ENCODE results near the gene MYBPH. TPM values are rescaled to one million over a fixed set of nuclear protein-coding genes. Genes with fewer than 3 reads are reported as not detected.

MYBPH gene
- total and polyA plus RNA-seq, 2 donors = 8.9 TPM; not detected in 1

DNA sequence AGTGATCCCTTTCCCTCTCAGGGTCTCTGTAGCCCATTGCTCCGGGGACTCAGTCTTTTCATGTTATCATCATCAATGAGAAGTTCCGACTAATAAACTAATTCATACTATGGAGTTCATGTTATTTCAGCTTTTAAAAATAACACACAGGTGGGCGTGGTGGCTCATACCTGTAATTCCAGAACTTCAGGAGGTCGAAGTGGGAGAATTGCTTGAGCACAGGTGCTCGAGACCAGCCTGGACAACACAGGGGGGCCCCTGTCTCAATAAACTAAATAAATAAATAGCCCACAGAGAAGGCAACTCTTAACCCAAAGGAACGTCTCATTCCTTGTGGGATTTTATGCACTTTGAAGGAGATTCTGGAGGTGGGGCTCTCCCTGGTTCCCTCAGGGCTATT lies 14.5 kb downstream of the MYBPH start:
- DNase-seq (ENCODE audit: extremely low spot score) = no peak
- whole genome bisulfite sequencing = 79% methylated on average over 6 of the region's 6 CpGs
- H3K4me1 ChIP-seq (ENCODE audit: insufficient read depth) = no peaks in the 10 kb centered on the region
- H3K27ac ChIP-seq (ENCODE audit: low read depth) = no peak overlapping the region
- no peaks in the 10 kb centered on the region for H3K36me3 ChIP-seq (ENCODE audit: insufficient read depth)
- H3K4me3 ChIP-seq (ENCODE audit: low read depth, low read length) = no peak overlapping the region

- no peak for DNase-seq (ENCODE audit: extremely low spot score)
- no peaks in the 10 kb centered on the region for H3K4me1 ChIP-seq (ENCODE audit: insufficient read depth)
- H3K36me3 ChIP-seq (ENCODE audit: insufficient read depth) = no peaks in the 10 kb centered on the region
- no peak overlapping the region for H3K4me3 ChIP-seq (ENCODE audit: low read depth, low read length)
- 85% methylated on average over 1 of the region's 1 CpG for WGBS
- H3K27ac ChIP-seq (ENCODE audit: low read depth) = no peak overlapping the region
Measured at GRCh38 chr1:203159844-203160243, 15.8 kb downstream of the MYBPH start.

- 74% methylated on average over 9 of the region's 9 CpGs for WGBS
- no peak for DNase-seq (ENCODE audit: extremely low spot score)
Measured at GRCh38 chr1:203158960-203159665, 16.5 kb downstream of the MYBPH start.

DNA sequence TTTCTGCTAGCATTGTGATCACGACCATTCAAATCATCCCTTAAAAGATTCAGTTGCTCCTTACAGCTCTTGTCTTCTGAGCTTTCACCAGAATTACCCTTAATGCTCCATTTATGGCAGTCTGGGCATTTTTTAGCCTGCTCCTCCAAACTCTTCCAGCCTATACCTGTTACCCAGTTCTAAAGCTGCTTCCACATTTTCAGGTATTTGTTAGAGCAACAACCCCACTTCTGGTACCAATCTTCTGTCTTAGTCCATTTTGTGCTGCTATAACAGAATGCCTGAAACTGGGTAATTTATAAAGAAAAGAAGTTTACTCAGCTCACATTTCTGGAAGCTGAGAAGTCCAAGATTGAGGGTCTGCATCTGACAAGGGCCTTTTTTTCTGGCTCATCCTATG lies 17.2 kb downstream of the MYBPH start:
- Histone ChIP-seq H3K36me3 (ENCODE audit: insufficient read depth) (no peaks in the 10 kb centered on the region), H3K27ac (ENCODE audit: low read depth) (no peak overlapping the region), H3K4me3 (ENCODE audit: low read depth, low read length) (no peak overlapping the region), H3K4me1 (ENCODE audit: insufficient read depth) (no peaks in the 10 kb centered on the region)
- WGBS = 79% methylated on average over 1 of the region's 1 CpG
- no peak for DNase-seq (ENCODE audit: extremely low spot score)

More at GRCh38 chr1:203158960-203159665, 16.5 kb downstream of the MYBPH start:
- Histone ChIP-seq H3K27ac (ENCODE audit: low read depth) (no peak overlapping the region), H3K4me1 (ENCODE audit: insufficient read depth) (no peaks in the 10 kb centered on the region), H3K36me3 (ENCODE audit: insufficient read depth) (no peaks in the 10 kb centered on the region), H3K4me3 (ENCODE audit: low read depth, low read length) (no peak overlapping the region)

DNA sequence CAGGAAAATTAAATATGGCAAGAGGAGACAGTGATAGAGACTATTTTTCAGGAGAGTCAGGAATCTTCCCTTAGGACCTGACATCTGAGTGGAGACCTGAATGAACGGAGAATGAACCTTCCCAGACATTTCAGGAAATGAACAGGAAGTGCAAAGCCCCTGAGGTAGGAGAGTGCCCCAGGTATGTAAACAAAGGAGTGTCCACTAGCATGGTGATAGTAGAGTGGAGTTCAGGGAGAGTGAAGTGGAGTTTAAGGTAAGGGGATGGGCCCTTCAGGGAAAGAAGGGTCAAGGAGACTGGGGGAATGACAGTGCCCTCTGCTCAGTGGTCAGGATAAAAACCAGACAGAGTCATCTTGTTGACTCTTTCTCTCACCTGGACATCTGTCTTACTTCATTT lies 19.3 kb downstream of the MYBPH start:
- H3K27ac ChIP-seq (ENCODE audit: low read depth) = no peak overlapping the region
- no peaks in the 10 kb centered on the region for H3K36me3 ChIP-seq (ENCODE audit: insufficient read depth)
- H3K4me3 ChIP-seq (ENCODE audit: low read depth, low read length) = no peak overlapping the region
- no peaks in the 10 kb centered on the region for H3K4me1 ChIP-seq (ENCODE audit: insufficient read depth)
- no peak for DNase-seq (ENCODE audit: extremely low spot score)
- 79% methylated on average over 1 of the region's 1 CpG for WGBS

DNA sequence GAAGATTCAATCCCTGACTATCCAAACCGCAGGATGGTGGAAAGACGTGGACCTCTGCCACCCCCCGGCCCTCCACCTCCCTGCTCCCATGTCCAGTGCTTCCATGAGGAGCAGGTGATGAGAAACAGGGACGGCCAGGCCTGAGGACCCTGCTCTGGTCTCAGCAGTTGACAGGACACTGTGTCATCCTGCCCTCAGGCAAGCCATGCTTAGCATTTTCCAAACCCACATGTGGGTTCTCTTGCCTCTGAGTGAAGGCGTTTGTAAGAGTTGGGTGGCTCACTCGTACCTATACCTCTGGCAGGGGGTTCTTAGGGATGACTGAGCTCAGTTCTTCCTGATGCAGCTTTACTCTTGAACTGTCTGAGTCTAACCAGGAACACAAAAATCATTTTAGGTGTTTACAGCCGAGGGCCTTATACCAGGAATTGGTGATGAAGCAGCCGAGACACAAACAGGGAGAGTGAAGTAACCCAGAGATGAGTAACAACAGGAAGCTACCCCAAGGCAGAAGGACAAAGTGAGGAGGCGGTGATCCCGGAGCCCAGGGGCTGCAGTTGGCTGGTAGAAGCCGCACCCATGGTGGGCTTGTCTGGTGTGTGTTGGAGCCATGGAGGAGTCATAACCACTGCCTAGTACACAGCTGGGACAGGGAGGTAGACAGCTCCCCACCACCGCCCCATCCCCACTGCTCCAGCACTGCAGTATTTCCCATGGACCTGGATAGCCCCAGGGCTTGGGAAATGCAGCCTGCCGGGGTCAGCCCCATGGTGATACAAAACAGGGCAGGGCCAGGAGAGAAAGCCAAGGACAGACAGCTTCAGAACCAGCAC lies 21.4 kb downstream of the MYBPH start:
- Histone ChIP-seq H3K36me3 (ENCODE audit: insufficient read depth) (no peaks in the 10 kb centered on the region), H3K4me3 (ENCODE audit: low read depth, low read length) (no peak overlapping the region), H3K4me1 (ENCODE audit: insufficient read depth) (no peaks in the 10 kb centered on the region), H3K27ac (ENCODE audit: low read depth) (no peak overlapping the region)
- no peak for DNase-seq (ENCODE audit: extremely low spot score)
- WGBS = 73% methylated on average over 13 of the region's 13 CpGs

GRCh38 chr1:203153051-203153988 lies 22.3 kb downstream of the MYBPH start:
- Histone ChIP-seq H3K4me1 (ENCODE audit: insufficient read depth) (no peaks in the 10 kb centered on the region), H3K36me3 (ENCODE audit: insufficient read depth) (no peaks in the 10 kb centered on the region), H3K27ac (ENCODE audit: low read depth) (no peak overlapping the region), H3K4me3 (ENCODE audit: low read depth, low read length) (no peak overlapping the region)
- 81% methylated on average over 9 of the region's 9 CpGs for WGBS
- DNase-seq (ENCODE audit: extremely low spot score) = no peak

GRCh38 chr1:203152158-203153034 lies 23.2 kb downstream of the MYBPH start:
- Histone ChIP-seq H3K4me1 (ENCODE audit: insufficient read depth) (no peaks in the 10 kb centered on the region), H3K27ac (ENCODE audit: low read depth) (no peak overlapping the region), H3K36me3 (ENCODE audit: insufficient read depth) (no peaks in the 10 kb centered on the region), H3K4me3 (ENCODE audit: low read depth, low read length) (no peak overlapping the region)
- 79% methylated on average over 10 of the region's 10 CpGs for WGBS
- DNase-seq (ENCODE audit: extremely low spot score) = no peak

DNA sequence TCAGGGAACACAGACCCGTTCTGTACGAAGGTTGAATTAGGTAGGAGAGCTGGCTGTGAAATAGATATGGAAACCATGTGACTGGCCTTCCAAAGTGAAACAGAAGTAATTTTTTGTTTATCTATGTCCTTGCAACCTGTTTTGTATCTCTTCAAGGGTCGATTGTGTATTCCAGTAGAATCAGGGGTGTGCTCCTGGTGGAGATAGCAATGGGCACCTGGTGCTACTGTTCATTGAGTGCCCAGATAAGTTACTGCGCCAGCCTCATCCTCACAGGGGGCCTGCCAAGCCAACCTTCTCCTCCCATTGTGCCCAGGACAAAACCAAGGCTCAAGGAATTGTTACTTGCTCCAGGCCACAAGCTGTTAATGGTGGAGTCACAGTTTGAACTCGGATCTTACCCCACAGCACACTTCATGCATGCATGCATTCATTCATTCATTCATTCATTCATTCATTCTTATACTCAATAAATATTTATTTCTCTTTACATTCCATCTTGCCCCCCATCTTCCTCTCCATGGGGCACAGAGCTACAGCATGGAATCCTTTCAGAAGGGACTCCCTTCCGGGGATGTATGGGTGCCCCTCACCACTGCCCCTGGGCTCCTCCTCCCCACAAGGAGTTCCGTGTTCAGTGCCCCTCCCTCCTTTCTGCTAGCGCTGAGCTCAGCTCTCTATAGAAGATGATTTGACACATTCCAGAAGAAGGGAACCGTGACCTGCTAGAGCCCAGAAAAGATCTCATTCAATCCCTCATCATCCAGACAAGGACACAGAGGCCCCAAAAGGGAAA lies 24.1 kb downstream of the MYBPH start:
- Histone ChIP-seq H3K27ac (ENCODE audit: low read depth) (no peak overlapping the region), H3K4me1 (ENCODE audit: insufficient read depth) (no peaks in the 10 kb centered on the region), H3K36me3 (ENCODE audit: insufficient read depth) (no peaks in the 10 kb centered on the region), H3K4me3 (ENCODE audit: low read depth, low read length) (no peak overlapping the region)
- no peak for DNase-seq (ENCODE audit: extremely low spot score)
- WGBS = 69% methylated on average over 9 of the region's 9 CpGs

DNA sequence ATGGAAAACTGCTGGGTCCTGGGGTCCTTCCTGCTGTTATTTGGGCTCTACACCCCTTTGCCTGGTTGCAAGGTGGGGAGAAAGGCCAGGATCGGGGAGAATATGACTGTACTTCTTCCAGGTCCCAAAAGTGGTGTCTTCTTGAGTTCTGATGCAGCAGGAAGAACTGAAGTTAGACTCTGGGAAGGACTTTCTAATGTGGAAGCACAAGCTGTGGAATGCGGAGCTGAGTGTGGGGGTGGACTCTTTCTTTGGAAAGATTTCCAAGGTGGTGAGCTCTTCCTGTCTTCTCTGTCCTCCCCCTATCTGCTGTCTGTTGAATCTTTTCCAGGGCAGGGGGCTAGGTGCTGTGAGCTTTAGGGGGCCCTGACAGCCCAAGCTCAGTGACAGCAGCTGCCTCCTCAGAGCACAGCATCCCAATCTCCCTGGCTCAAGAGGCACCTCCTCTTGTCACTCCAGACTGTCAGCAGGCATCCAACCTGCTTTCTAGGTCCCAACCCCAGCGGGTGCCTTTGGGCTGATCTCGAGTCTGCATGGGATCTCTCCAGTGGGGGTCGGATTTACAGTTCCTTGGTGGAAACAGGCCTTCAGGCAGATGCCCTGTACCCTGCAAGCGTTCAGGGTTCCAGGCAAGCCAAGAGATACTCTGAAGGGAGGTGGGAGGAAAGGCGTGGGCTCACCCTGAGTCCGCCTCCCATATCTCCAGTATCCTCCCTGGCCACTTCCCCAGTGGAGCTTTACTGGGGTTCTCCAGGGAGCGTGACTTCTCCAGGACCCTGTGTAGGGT lies 24.9 kb downstream of the MYBPH start:
- Histone ChIP-seq H3K4me1 (ENCODE audit: insufficient read depth) (no peaks in the 10 kb centered on the region), H3K27ac (ENCODE audit: low read depth) (no peak overlapping the region), H3K4me3 (ENCODE audit: low read depth, low read length) (no peak overlapping the region), H3K36me3 (ENCODE audit: insufficient read depth) (no peaks in the 10 kb centered on the region)
- 80% methylated on average over 9 of the region's 9 CpGs for WGBS
- DNase-seq (ENCODE audit: extremely low spot score) = no peak

GRCh38 chr1:203149188-203149840 lies 26.3 kb downstream of the MYBPH start:
- 79% methylated on average over 7 of the region's 7 CpGs for WGBS

More at GRCh38 chr1:203149188-203149840, 26.3 kb downstream of the MYBPH start:
- no peaks in the 10 kb centered on the region for H3K4me1 ChIP-seq (ENCODE audit: insufficient read depth)
- DNase-seq (ENCODE audit: extremely low spot score) = no peak
- H3K36me3 ChIP-seq (ENCODE audit: insufficient read depth) = no peaks in the 10 kb centered on the region
- no peak overlapping the region for H3K4me3 ChIP-seq (ENCODE audit: low read depth, low read length)
- no peak overlapping the region for H3K27ac ChIP-seq (ENCODE audit: low read depth)

Data from urinary bladder (tissue), 4 donors.